22Rv1 (cell line): ENCODE results near the gene KNDC1.

Experiments used
- ZFX ChIP-seq: fragments of 450-650 bp; IDR thresholded peaks from 2 replicates; pipeline ENCODE4 v1.6.1; 2017; ENCODE audit warnings: antibody characterized with exemption, borderline replicate concordance
- TF ChIP-seq, protein P1 (sequence below): fragments of 450-650 bp; IDR thresholded peaks from 2 replicates; pipeline ENCODE4 v1.5.1; 2017; ENCODE audit warnings: mild to moderate bottlenecking

DNA sequence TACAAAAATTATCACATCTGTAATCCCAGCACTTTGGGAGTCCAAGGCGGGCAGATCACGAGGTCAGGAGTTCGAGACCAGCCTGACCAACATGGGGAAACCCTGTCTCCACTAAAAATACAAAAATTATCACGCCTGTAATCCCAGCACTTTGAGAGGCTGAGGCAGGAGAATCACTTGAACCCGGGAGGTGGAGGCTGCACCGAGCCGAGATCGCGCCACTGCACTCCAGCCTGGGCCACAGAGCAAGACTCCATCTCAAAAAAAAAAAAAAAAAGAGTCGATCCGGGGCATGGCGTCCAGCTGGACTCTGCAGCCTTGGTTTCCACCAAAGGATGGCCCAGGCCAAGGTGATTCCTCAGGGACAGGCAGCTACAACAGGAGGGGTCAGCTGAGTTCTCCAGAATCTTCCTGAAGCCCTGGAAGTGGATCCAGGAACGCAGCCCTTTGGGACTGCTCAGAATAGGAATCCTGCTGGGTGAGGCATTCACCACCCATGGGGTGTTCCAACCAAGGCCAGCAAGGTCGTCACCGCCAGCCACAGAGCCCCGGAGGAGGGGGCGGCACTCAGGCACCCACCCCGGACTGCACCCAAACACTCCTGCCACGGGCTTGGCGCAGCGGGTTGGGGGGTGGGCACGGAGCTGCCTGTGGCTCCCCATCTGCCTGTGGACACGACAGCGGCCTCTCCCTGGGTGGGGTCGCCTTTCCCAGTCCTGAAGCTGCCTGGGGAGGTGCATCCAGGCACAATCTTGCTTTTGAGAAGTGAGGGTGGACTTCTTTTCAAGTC is 58.0 kb downstream of the KNDC1 start:
- TF ChIP-seq, protein P1, sequence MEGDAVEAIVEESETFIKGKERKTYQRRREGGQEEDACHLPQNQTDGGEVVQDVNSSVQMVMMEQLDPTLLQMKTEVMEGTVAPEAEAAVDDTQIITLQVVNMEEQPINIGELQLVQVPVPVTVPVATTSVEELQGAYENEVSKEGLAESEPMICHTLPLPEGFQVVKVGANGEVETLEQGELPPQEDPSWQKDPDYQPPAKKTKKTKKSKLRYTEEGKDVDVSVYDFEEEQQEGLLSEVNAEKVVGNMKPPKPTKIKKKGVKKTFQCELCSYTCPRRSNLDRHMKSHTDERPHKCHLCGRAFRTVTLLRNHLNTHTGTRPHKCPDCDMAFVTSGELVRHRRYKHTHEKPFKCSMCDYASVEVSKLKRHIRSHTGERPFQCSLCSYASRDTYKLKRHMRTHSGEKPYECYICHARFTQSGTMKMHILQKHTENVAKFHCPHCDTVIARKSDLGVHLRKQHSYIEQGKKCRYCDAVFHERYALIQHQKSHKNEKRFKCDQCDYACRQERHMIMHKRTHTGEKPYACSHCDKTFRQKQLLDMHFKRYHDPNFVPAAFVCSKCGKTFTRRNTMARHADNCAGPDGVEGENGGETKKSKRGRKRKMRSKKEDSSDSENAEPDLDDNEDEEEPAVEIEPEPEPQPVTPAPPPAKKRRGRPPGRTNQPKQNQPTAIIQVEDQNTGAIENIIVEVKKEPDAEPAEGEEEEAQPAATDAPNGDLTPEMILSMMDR = no peak
- TF ChIP-seq ZFX = no peak
